Femur (tissue), 1 donor: ENCODE results near the gene ECE1.
A peak's percentile ranks its signal among the peaks of the same experiment; 100 is the strongest.

ENCODE experiments used
- DNase-seq: peaks from one replicate; pipeline ENCODE4 v3.0.0-alpha.2; 2017

Gene ECE1

GRCh38 chr1:21307663-21308305, 17.5 kb upstream of the ECE1 start:
- no peak for DNase-seq

DNA sequence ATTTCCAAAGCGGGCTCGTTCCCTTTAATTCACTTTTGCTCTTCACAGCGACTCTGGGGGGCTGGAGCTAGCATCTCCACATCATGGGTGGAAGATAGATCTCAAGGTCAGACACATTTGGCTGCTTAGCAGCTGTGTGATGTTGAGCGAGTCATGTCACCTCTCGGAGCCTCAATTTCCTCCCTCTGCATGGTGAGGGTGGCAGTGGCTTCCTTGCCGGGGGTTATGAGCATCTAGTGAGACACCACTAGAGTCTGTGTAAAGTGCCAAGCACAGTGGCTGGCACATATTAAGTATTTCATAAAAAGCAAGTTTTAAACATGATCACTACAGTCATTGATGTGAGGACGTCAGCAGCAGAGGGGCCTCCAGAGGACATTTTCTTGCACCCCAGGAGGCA, 16.9 kb upstream of the ECE1 start:
- no peak for DNase-seq

DNA sequence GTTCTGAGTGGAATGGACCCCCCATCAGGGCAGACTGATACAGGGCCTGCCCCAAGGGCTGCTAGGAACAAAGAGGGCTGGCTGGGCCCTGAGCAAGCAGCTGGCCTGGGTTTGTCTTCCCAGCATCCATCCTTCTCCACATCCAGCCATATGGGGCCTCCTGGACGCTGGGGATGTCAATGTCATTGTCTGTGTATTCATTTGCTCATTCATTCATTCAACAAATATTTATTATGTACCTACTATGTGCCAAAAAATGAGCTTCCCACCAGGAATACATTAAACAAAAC, 15.6 kb upstream of the ECE1 start:
- DNase-seq = no peak

DNA sequence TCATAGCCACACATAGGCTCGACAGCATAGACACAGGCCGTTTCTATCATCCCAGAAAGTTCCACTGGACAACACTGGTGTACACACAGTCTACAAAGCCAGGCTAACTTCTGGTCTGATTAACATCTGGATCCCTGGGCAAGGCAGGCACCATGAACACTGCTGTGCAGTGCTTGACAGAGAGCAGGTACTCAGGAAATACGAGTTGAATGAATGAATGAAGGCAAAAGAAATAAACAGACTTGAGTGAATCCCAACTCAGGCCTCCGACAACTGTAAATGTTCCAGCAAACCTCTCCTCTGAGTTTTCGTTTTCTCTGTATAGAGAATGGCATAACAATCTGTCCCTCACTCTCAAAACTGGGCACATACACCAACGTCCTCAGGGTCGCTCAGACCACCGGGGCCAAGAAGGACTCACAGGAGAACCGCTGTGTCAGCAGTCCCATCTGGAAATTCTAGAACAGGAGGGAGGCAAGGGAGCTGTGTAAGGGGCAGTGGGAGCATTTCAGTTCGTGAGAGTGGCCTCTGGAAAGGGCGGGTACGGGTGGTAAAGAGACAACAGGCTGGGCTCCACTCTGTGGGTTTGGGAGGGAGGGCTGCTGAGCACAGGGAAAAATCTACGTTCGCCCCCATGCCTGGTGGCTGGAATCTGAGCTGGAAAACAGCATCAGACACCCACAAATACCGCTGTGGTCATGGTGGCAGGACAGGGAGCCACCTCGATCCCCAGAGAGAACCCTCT, 15.1 kb upstream of the ECE1 start:
- DNase-seq = no peak

- no peak for DNase-seq
These were observed 14.2 kb upstream of the ECE1 start for GRCh38 chr1:21304488-21304887.

DNA sequence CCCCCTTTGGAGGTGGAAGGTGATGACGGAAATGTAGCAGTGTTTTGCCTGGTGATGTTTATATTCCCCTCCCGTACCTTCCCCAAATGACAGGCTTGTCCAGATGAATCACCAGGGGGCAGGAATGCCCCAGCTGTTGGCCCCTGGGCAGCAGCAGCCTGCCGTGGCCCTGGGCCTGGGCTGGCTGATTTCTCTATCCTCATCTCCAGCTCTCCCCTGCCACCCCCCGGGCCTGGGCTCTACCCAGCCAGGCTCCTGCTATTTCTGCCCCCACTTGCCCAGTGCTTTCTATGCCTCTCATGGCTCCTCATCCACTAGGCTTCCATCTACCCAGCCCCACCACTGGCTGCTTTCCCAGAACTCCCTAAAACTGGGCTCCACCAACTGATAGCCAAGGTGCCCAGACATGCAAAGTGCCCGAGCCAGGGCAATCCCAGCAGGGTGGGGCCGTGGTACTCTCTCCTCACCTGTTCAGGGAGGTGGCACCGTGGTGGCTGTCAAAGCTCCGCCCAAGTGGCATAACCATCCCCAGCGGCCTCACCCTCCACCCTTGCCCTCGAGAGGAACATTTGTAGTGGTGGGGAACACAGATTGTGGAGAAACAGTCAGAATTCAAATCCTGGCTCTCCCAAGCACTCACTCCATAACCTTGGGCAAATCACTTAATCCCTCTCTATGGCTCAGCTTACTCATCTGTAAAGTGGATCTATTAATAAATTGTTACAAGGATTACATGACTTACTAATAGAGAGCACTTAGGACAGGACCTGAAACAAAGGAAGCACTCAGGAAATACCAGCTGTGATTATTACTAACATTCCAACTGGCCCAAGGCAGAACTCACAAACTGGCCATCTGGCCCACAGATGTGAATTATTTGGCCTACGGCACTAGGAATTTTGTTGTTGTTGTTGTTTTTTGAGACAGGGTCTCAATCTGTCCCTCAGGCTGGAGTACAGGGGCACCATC, 12.8 kb upstream of the ECE1 start:
- no peak for DNase-seq

DNA sequence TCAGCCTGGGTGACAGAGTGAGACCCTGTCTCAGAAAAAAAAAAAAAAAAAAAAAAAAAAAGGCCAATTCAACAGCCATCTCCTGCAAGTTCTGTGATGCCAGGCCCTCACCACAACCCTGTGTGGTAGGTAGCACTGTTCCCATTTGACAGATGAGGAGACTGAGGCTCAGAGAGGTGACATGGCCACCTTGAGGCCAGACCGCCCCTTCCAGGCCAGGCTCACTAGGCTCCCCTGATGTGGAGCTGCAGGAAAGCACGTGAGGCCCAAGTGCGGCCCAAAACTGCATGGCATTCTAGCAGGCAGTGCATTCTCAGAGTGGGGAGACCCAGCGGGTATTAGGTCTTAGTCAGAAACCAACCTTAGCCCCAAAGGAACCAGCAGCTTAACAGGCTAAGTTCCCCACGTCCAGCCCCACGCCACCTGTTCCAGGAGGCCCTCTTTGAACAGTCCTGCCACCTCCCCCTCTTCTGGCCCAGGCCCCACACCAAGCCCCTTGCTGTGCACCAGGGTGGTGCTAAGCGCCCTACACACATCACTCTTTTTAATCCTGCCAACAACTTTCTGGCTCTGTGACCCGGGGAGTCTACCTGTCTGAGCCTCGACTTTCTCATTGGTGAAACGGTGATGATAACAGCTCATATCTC, 11.7 kb upstream of the ECE1 start:
- DNase-seq = no peak

- no peak for DNase-seq
These were observed 10.5 kb upstream of the ECE1 start for GRCh38 chr1:21300774-21301173.

DNA sequence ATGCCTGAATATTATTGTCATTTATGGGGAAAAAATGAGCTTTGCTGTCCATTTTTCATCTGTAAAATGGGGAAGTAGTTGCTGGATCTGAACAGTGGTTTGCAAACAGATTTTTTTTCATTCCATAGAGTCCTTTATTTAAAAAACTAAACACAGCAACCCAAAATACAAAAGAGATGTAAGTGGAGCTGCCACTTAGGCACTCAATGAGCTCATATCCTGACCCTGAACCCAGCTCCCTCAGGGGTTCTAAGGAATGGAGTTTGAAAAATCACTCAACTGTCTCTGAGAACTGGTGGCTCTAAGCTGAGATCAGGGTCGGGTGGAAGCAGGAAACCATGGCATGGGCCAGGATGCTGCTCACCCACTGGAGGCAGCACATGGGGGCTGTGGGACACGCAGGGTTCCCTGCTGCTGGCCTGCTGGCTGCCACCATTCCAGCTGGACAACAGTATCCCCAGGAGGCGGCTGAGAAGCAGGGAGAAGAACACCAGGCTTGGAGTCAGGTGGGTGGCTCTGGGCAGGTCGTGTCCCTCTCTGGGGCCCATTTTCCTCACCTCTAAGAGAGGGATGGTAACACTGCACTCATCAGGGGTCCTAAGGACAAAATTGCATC, 9.6 kb upstream of the ECE1 start:
- DNase-seq = no peak

- DNase-seq = no peak
These were observed 8.7 kb upstream of the ECE1 start for GRCh38 chr1:21298981-21299391.

GRCh38 chr1:21297975-21298374, 7.7 kb upstream of the ECE1 start:
- no peak for DNase-seq

- DNase-seq = no peak
These were observed 6.5 kb upstream of the ECE1 start for GRCh38 chr1:21296509-21297354.

DNA sequence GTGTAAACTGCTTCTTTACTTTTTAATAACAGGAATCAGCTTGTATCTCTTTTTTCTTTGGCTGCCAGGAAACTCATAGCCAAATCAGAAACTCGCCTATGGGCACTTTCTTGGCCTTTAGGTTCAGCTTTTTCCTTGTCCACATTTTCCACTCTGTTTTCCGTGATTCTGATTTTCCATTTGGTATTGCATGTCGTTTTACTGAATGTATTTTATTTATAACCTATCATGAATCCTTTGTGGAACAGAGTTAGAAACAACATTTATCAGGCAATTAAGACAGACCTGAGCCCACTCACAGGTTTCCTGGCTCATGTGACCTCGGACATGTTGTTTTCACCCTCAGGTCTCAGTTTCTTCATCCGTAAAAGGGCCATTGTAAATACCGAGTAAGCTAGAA, 5.3 kb upstream of the ECE1 start:
- no peak for DNase-seq

DNA sequence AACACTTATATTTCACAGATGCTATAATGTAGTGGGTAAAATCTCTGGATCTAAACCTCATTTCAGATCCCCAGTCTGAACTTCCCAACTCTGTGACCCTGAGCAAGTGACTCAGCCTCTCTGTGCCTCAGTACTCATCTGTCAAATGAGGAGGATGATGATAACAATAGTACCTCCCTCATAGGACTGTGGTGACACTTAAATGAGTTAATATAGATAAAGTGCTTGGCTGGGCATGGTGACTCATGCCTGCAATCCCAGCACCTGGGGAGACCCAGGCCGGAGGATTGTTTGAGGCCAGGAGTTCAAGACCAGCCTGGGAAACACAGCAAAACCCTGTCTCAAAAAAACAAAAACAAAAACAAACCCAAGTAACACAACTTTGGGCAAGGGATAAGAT, 4.7 kb upstream of the ECE1 start:
- no peak for DNase-seq

DNA sequence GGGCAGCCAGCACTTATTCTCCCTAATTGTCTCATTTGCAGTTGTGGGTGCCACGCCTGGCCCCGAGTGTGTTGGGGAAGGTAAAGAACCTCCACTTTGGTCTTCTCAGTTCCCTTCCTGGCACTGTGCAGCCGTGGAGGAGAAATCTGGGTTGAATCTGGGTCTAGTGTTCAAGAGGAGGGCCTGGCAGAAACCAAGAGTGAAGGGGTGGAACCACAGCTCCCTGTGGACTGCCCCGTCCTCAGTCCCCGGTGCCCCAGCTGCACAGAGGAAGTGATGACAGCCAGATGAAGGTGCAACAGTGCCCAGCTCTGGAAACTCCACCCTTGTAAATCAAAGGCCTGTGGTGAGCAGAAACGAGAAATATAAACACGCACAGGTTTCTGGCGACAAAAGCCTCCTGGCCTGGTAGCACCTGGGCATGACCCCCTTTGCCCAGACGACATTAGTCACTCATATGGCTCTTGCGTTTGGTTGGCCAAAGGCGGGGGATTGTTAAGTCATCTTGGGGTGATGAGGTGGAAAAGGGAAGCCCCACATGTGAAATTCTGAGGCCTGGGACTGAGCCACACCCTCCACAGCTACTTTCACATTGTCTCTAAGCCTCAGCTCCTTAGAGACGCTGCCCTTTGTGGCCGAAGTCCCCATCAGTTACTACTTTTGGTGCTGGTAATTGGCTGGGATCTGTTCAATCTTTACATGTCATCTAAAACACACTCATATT, 4.2 kb upstream of the ECE1 start:
- peak; percentile 60 for DNase-seq

GRCh38 chr1:21293537-21294265, 3.4 kb upstream of the ECE1 start:
- no peak for DNase-seq

DNA sequence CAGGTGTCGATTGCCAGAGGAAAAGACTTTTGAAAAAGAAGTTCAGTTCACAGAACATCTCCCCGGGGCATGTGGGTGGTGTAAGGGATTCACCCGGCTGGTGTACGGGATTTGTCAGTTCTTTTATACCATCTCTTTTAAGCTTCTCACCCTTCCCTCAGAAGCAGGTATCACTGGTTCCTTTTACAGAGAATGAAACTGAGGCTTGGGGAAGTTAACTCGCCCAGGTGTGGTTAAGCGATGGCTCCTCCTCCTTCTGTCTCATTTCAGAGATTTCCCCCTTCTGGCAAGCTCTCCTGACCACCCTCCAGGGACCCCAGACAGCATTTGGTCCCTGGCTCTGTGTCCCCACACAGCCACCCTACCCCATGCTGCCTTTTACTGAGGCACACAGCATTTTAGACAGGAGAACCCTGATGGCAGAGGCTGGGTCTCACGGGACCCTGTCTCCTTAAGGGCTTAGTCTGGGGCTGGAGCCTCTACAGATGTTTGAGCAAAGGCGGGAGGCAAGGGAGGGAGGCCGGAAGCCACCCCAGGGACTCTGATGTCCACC, 2.8 kb upstream of the ECE1 start:
- DNase-seq = no peak

DNA sequence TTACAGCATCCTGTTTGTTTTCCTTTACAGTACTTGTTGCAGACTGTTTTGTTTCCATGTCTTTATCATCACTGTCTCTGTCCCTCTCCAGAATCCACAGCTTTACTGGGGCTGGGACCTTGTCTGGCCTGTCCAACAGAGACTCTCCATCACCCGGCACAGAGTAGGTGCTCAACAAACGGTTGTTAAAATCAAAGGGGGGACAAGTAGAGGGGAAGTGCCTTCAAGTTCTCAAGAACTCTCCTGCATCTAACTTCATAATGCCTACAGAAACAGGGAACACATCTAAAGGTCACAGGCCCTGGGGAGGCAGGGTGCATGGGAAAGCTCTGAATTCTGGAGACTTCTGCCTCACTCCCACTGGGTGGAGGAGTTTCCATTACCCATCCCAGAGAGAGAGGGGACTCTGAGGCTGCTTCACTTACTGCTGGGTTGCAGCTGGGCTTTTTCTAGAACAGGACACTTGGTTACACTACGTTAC, 2.3 kb upstream of the ECE1 start:
- DNase-seq = no peak

DNA sequence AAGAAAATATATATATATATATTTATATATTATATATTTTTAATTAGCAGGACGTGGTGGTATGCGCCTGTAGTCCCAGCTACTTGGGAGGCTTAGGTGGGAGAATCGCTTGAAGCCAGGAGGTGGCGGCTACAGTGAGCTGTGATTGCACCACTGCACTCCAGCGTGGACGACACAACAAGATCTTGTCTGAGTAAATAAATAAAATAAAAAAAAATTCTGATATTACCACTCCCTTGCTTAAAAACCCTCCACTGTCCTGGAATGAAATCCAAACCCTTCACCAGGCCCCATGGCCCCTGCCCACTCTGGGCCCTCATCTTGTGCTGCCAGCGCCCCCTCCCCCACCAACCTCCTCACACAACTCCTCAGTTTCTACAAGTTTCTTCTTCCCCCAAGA, 1.7 kb upstream of the ECE1 start:
- no peak for DNase-seq

DNA sequence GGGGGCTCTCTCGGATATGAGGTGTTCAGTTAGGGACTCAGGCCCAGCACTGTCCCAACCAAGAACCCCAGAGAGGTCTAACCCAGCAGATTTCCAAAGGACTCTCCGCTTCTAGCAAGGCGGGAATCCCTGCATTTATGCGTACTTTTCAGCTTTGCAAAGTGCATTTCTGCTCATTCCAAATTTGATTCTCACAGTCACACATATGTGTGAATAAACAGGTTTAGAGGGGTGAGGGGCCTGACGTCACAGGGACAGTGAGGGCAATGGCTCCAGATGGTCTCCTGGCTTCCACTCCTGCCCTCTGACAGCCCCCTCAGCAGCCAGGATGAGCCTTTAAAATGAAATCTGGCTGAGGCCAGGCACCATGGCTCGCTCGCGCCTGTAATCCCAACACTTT, 921 bp upstream of the ECE1 start:
- no peak for DNase-seq
